ENCODE results near the gene MRPL36.

DNA sequence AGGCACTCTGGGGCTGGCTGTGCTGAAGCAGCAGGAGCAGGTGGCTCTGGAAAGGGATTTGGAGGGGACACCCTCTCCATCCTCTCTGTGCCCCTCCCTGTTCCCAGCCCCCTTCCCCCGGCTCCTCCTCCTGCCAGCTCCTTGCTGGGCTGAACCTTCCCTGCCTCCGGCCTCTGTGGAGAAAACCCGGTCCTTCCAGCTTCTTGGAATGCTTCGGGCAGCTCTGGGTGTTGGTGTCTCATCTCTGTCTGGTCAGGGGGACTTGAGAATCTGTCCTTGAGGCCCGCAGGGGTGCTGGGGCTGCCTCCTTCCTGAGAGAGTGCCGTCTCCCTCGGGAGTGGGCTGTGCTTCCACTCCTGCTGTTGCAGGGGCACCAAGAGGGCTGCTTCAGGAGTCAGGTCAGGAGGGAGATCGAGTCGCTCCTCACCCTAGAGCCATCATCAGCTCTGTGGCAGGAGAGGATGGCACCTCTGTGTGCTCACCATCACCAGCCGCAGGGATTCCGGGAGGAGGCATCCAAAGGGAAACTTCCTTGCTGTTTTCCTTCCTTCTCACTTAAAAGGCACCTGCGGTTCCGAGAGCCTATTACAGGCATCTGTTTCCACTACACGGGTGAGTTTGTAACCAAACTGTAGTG, 32.2 kb upstream of the MRPL36 start:
- TF ChIP-seq CTCF (IDR thresholded peaks at IDR 0.05; ENCODE audit: low read depth, low read length) (no peak), EZH2phosphoT487 (IDR thresholded peaks at IDR 0.05; ENCODE audit: low read depth) (no peak)

All from OCI-LY3 (cell line).